Astrocyte of the spinal cord (primary cell): ENCODE measurements around the gene GRM7.

Source experiments
- DNase-seq: peaks from one replicate; pipeline ENCODE4 v3.0.0; 2011; ENCODE audit warnings: low read depth, low spot score
- H3K4me3 ChIP-seq: 2 replicates; pipeline ENCODE4 v1.5.1; 2011; ENCODE audit warnings: low read depth, mild to moderate bottlenecking, low read length, moderate library complexity
- in situ Hi-C: cut with HindIII; loops from 2 replicates; pipeline ENCODE4 v1.10.0; 2017; ENCODE audit warnings: low sequenced_read_pairs
- TF ChIP-seq, protein P1 (sequence below): IDR thresholded peaks from 2 replicates; pipeline ENCODE4 v1.5.1; 2012; ENCODE audit warnings: low read depth, mild to moderate bottlenecking, low read length, inconsistent platforms

The GRM7 gene

DNA sequence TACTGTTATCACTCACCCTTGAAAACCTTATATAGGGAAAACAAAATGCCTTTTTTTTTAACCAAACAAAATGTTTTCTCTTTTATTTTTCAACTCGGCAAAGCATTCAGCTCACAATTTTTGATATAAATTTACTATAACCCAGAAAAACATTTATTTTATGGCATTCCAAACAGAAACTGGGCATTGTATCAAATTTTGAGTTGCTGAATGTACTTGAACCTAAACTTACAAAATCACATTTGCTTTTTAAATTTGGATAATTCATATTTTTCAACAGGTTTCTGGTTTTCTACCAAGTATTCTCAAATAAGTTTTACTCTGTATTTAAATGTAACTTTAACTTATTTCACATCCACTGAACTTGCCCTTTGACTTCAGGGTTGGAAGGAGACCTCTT, 405.6 kb downstream of the GRM7 start:
- TF ChIP-seq, protein P1, sequence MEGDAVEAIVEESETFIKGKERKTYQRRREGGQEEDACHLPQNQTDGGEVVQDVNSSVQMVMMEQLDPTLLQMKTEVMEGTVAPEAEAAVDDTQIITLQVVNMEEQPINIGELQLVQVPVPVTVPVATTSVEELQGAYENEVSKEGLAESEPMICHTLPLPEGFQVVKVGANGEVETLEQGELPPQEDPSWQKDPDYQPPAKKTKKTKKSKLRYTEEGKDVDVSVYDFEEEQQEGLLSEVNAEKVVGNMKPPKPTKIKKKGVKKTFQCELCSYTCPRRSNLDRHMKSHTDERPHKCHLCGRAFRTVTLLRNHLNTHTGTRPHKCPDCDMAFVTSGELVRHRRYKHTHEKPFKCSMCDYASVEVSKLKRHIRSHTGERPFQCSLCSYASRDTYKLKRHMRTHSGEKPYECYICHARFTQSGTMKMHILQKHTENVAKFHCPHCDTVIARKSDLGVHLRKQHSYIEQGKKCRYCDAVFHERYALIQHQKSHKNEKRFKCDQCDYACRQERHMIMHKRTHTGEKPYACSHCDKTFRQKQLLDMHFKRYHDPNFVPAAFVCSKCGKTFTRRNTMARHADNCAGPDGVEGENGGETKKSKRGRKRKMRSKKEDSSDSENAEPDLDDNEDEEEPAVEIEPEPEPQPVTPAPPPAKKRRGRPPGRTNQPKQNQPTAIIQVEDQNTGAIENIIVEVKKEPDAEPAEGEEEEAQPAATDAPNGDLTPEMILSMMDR: no peak
- H3K4me3 ChIP-seq: no peak overlapping the region
- in situ Hi-C loops: no loop called here
- DNase-seq: no peak

DNA sequence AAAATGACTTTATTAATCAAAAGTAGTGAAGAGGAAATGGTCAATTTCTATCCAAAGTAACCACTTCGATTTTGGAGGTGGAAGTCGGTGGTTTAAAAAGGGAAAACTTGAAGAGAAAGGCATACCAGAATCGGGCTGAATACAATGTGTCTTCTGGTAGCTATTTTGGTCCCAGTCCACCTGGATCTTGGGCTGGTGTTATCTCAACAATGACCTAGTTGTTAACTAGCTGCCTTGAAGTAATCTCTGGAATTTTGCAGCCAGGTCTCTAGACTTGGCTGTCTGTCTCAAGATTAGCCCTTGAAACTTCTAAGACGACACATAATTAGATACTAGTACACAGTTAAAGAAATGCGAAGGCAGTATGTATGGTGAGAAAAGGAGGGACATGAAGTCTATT, 409.8 kb downstream of the GRM7 start:
- in situ Hi-C loops: no loop called here
- H3K4me3 ChIP-seq: no peak overlapping the region
- TF ChIP-seq, protein P1: no peak
- DNase-seq: no peak

DNA sequence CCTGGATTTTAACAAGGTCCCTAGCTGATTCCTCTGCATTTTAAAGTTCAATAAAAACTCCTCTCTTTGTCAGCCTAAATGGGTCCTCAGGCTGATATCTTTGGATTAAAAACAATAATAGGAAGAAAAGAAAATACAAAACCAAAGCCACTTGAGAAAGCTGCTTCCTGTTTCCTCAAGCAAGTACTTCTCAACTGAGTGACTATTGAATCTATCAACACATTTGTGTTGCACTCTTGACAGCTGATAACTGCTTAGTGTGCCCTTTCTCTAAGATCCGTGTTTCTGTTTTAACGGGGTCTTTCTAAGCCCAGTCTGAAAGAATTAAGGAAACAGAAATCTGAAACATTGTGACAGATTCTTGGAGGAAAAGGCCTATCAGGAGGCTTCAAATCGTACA, 410.7 kb downstream of the GRM7 start:
- TF ChIP-seq, protein P1: no peak
- in situ Hi-C loops: no loop called here
- DNase-seq: no peak
- no peak overlapping the region for H3K4me3 ChIP-seq

DNA sequence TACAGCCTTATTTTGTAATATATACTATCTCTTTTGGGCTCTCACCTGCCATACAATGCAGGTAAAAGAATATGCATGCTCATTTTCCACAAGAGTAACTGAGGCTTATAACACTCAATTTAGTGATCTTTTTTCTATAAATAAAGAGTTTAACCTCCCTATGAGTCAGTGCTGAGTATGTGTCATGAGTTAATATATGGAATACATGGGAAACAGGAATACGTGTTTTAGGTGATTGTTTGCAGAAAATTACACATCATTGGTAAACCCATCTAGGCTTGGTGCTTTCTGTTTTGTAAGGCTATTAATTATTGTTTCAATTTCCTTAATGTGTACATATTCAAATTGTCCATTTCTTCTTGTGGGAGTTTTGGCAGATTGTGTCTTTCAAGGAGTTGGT, 411.3 kb downstream of the GRM7 start:
- DNase-seq: no peak
- TF ChIP-seq, protein P1: no peak
- H3K4me3 ChIP-seq: no peak overlapping the region
- in situ Hi-C loops: no loop called here

DNA sequence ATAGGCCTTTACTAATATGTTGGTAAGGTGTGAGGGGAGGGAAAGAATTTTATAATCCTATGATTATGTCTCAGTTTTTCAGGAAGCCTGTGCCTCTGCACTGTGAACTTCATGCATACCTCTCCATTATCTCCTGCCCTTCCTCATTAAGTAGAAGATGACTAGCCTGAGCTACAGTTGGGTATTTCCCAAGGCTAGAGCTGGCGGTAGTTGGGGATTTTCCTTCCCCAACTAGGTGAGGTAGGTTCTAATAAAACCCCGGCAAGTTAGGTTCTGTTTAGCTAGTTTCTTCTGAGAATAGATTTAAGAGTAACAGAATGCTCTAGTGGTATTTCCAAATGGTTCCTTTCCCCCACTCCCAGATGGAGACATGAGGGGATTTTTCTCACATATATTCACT, 414.5 kb downstream of the GRM7 start:
- in situ Hi-C loops: no loop called here
- DNase-seq: no peak
- TF ChIP-seq, protein P1: no peak
- H3K4me3 ChIP-seq: no peak overlapping the region

DNA sequence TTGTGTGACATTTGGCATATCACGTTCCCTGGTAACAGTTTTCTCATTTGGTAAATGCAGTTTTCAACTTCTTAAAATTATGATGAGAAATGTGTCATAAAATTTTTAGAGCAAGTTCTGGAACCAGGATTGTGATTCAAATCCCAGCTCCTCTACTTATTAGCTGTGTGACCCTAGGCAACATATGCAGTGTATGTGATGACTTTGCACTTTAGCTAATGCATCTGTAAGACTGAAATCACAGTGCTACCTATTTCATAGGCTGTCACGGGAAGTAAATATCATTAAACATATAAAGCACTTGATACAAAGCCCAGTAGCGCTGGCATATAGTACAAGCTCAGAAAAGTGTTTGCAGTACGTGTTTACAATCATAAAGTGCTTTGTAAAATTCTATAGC, 419.4 kb downstream of the GRM7 start:
- no peak overlapping the region for H3K4me3 ChIP-seq
- in situ Hi-C loops: no loop called here
- TF ChIP-seq, protein P1: no peak
- no peak for DNase-seq

DNA sequence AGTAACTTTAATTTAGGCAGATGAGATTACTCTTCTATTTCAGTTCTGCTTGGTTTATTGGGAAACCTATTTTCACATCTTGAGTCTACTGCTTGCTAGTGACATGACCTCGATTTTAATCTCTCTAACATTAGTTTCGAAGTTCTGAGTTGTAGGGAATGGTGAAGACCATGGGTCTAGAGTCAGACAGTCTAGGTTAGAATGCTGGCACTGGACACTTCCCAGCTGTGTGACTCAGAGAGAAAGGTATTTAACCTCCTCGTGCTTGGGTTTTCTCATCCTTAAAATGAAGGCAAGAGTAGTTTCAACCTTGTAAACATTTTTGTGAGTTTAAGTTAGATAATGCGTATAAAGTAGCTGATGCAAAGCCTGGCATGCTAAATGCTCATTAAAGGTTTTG, 422.1 kb downstream of the GRM7 start:
- in situ Hi-C loops: no loop called here
- TF ChIP-seq, protein P1: no peak
- peak; percentile 40 for DNase-seq
- H3K4me3 ChIP-seq: no peak overlapping the region
